HEK293 (cell line): ENCODE results near the gene PPP1R9B.

Experiments used
- ZBTB21 ChIP-seq: fragments of 450-650 bp; formaldehyde crosslinking; IDR thresholded peaks from 2 replicates; pipeline ENCODE4 v1.5.1; 2017; ENCODE audit warnings: missing biosample characterization, missing genetic modification characterization
- ZNF202 ChIP-seq: fragments of 450-650 bp; formaldehyde crosslinking; IDR thresholded peaks from 2 replicates; pipeline ENCODE4 v1.5.1; 2016; ENCODE audit warnings: missing biosample characterization, missing genetic modification characterization, borderline replicate concordance
- TF ChIP-seq, protein P1 (sequence below): fragments of 450-650 bp; formaldehyde crosslinking; IDR thresholded peaks from 2 replicates; pipeline ENCODE4 v1.5.1; 2016; ENCODE audit warnings: missing biosample characterization, missing genetic modification characterization

DNA sequence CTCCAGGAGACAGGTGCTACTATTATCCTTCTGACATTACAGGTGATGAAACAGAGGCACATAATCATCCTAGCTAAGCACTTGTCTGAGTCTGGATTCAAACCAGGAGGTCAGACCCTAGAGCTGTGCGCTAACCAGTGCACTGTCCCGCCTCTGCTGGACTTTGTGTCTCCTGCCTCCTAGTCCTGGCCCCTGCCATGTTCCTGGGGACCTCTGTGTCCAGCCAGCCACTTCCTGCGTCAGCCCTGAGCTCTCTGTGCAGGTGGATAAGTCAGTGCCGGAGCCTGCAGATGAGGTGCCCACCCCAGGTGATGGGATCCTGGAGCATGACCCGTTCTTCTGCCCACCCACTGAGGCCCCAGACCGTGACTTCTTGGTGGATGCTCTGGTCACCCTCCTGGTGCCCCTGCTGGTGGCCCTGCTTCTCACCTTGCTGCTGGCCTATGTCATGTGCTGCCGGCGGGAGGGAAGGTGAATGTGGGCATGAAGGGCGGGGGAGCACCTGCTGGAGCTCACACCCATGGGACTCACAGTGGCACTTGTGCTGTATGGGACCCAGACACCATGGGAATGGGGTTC lies 19.5 kb upstream of the PPP1R9B start:
- no peak for TF ChIP-seq ZNF202 (tag by site-specific recombination)
- TF ChIP-seq, protein P1, sequence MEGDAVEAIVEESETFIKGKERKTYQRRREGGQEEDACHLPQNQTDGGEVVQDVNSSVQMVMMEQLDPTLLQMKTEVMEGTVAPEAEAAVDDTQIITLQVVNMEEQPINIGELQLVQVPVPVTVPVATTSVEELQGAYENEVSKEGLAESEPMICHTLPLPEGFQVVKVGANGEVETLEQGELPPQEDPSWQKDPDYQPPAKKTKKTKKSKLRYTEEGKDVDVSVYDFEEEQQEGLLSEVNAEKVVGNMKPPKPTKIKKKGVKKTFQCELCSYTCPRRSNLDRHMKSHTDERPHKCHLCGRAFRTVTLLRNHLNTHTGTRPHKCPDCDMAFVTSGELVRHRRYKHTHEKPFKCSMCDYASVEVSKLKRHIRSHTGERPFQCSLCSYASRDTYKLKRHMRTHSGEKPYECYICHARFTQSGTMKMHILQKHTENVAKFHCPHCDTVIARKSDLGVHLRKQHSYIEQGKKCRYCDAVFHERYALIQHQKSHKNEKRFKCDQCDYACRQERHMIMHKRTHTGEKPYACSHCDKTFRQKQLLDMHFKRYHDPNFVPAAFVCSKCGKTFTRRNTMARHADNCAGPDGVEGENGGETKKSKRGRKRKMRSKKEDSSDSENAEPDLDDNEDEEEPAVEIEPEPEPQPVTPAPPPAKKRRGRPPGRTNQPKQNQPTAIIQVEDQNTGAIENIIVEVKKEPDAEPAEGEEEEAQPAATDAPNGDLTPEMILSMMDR, result no peak
- TF ChIP-seq ZBTB21 (tag by site-specific recombination), result no peak
